OCI-LY3 (cell line): ENCODE results near the gene DENND1A.

Experiments used
- H2AFZ ChIP-seq: fragments of 200-600, 300-600 bp; shearing (Covaris generic); 2 replicates; pipeline ENCODE4 v1.6.0; 2014; ENCODE audit warnings: antibody characterized with exemption, low read depth, low read length
- H3K27ac ChIP-seq: fragments of 200-600, 300-600 bp; sonication (generic); 2 replicates; pipeline ENCODE4 v1.5.1; 2014; ENCODE audit warnings: mild to moderate bottlenecking, low read length, moderate library complexity, mixed read lengths
- H3K27me3 ChIP-seq: fragments of 200-600, 300-600 bp; sonication (generic); 2 replicates; pipeline ENCODE4 v1.6.1; 2014; ENCODE audit warnings: low read depth, low read length, mixed read lengths
- H3K36me3 ChIP-seq: fragments of 200-600, 300-600 bp; sonication (generic); replicated peaks from 2 replicates; pipeline ENCODE3; 2014; ENCODE audit warnings: low read depth, low read length, mixed read lengths
- H3K4me1 ChIP-seq: fragments of 300-600, 200-600 bp; sonication (generic); 2 replicates; pipeline ENCODE4 v1.6.1; 2014; ENCODE audit warnings: low read length, mixed read lengths
- H3K4me2 ChIP-seq: fragments of 200-600, 300-600 bp; sonication (generic); 2 replicates; pipeline ENCODE4 v1.6.1; 2014; ENCODE audit warnings: low read length, mixed read lengths
- H3K4me3 ChIP-seq: fragments of 300-600, 200-600 bp; sonication (generic); 2 replicates; pipeline ENCODE4 v1.5.1; 2014; ENCODE audit warnings: antibody characterized with exemption, mild to moderate bottlenecking, low read length, moderate library complexity
- H3K79me2 ChIP-seq: fragments of 300-600, 200-600 bp; shearing (Covaris generic); 2 replicates; pipeline ENCODE4 v1.6.1; 2014; ENCODE audit warnings: mild to moderate bottlenecking, low read length, mixed read lengths
- H3K9ac ChIP-seq: fragments of 300-600, 200-600 bp; shearing (Covaris generic); 2 replicates; pipeline ENCODE4 v1.6.0; 2014; ENCODE audit warnings: mild to moderate bottlenecking, low read length, moderate library complexity
- H3K9me3 ChIP-seq: fragments of 200-600, 300-600 bp; shearing (Covaris generic); 2 replicates; pipeline ENCODE4 v1.6.1; 2014; ENCODE audit warnings: low read length, mixed read lengths; ENCODE audit not compliant: insufficient read depth
- H4K20me1 ChIP-seq: fragments of 200-600, 300-600 bp; sonication (generic); 2 replicates; pipeline ENCODE4 v1.6.1; 2016; ENCODE audit warnings: low read length, mixed read lengths; ENCODE audit not compliant: insufficient read depth
- CTCF ChIP-seq: fragments of 200-600, 300-600 bp; sonication (generic); IDR thresholded peaks from 2 replicates; pipeline ENCODE4 v1.5.1; 2014; ENCODE audit warnings: antibody characterized with exemption, low read length, low read depth
- EZH2phosphoT487 ChIP-seq: fragments of 200-600 bp; shearing (Covaris generic); IDR thresholded peaks from 2 replicates; pipeline ENCODE4 v1.6.1; 2018; ENCODE audit warnings: antibody characterized with exemption, mixed run types, low read depth

Gene DENND1A

GRCh38 chr9:123371805-123372590, 557.9 kb downstream of the DENND1A start:
- H3K27me3 ChIP-seq, result no peaks in the 10 kb centered on the region
- no peaks in the 10 kb centered on the region for H3K9me3 ChIP-seq
- H4K20me1 ChIP-seq, result no peaks in the 10 kb centered on the region
- no peak overlapping the region for H3K27ac ChIP-seq
- TF ChIP-seq CTCF (no peak), EZH2phosphoT487 (no peak)
- no peak overlapping the region for H3K4me2 ChIP-seq
- H3K9ac ChIP-seq, result no peak overlapping the region
- H3K36me3 ChIP-seq, result no peaks in the 10 kb centered on the region
- no peaks in the 10 kb centered on the region for H3K79me2 ChIP-seq
- no peak overlapping the region for H3K4me3 ChIP-seq
- H3K4me1 ChIP-seq, result no peaks in the 10 kb centered on the region
- H2AFZ ChIP-seq, result no peak overlapping the region

- Histone ChIP-seq H3K9ac (no peak overlapping the region), H3K4me1 (no peaks in the 10 kb centered on the region), H3K36me3 (no peaks in the 10 kb centered on the region), H3K27me3 (no peaks in the 10 kb centered on the region), H3K9me3 (no peaks in the 10 kb centered on the region), H2AFZ (no peak overlapping the region), H3K27ac (no peak overlapping the region), H4K20me1 (no peaks in the 10 kb centered on the region), H3K4me3 (no peak overlapping the region), H3K79me2 (no peaks in the 10 kb centered on the region), H3K4me2 (no peak overlapping the region)
- TF ChIP-seq EZH2phosphoT487 (no peak), CTCF (no peak)
Observed at GRCh38 chr9:123371228-123371584, 558.7 kb downstream of the DENND1A start.

GRCh38 chr9:123370526-123371227, 559.2 kb downstream of the DENND1A start:
- no peak overlapping the region for H3K27ac ChIP-seq
- no peaks in the 10 kb centered on the region for H3K36me3 ChIP-seq
- no peak overlapping the region for H3K4me2 ChIP-seq
- TF ChIP-seq CTCF, result no peak
- no peak for TF ChIP-seq EZH2phosphoT487
- H2AFZ ChIP-seq, result no peak overlapping the region
- no peak overlapping the region for H3K4me3 ChIP-seq
- H3K9me3 ChIP-seq, result no peaks in the 10 kb centered on the region
- no peaks in the 10 kb centered on the region for H4K20me1 ChIP-seq
- no peak overlapping the region for H3K9ac ChIP-seq
- no peaks in the 10 kb centered on the region for H3K27me3 ChIP-seq
- H3K4me1 ChIP-seq, result no peaks in the 10 kb centered on the region
- H3K79me2 ChIP-seq, result no peaks in the 10 kb centered on the region

GRCh38 chr9:123370108-123370507, 559.8 kb downstream of the DENND1A start:
- H3K36me3 ChIP-seq, result no peaks in the 10 kb centered on the region
- no peaks in the 10 kb centered on the region for H3K9me3 ChIP-seq
- no peak overlapping the region for H3K4me2 ChIP-seq
- H3K4me3 ChIP-seq, result no peak overlapping the region
- no peaks in the 10 kb centered on the region for H3K79me2 ChIP-seq
- H4K20me1 ChIP-seq, result no peaks in the 10 kb centered on the region
- H3K27me3 ChIP-seq, result no peaks in the 10 kb centered on the region
- H3K9ac ChIP-seq, result no peak overlapping the region
- H3K27ac ChIP-seq, result no peak overlapping the region
- TF ChIP-seq EZH2phosphoT487, result no peak
- TF ChIP-seq CTCF, result no peak
- no peaks in the 10 kb centered on the region for H3K4me1 ChIP-seq
- H2AFZ ChIP-seq, result no peak overlapping the region
